ENCODE measurements around the gene NFATC2.
"Not testable (repeated sequence)": the region's sequence is repeated elsewhere in the genome, so short reads cannot be mapped to it uniquely, and the experiment has no call there.

Gene NFATC2

DNA sequence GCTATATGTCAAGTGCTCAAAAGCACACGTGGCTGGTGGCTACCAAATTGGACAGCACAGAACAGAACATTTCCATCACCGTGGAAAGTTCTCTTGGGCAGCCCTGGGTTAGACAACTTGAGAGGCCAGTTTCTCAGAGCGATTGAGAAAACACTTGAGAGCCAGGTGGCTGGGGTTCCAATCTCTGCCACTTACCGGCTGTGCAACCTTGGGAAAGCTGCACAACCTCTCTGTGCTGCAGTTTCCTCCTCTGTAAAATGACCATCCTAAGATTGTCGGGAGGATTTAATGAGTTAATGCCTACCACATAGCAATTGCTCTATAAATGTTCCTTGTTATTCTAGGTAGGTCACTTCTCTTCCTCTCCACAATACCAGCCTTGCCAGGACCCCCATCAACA is 25.1 kb upstream of the NFATC2 start:
- DNase-seq: no peak

DNA sequence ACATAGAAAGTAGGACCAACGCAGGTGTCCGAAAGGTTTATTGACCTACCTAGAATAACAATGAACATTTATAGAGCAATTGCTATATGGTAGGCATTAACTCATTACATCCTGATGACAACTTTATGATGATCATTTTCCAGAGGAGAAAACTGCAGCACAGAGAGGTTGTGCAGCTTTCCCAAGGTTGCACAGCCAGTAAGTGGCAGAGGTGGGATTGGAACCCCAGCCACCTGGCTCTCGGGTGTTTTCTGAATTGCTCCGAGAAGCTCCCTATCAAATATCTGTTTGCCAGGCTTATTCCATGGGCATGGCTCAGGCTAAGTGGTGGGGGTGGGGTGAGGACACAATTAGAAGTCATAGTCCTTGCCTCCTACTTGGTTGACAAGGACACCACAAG is 24.1 kb upstream of the NFATC2 start:
- DNase-seq: no peak

DNA sequence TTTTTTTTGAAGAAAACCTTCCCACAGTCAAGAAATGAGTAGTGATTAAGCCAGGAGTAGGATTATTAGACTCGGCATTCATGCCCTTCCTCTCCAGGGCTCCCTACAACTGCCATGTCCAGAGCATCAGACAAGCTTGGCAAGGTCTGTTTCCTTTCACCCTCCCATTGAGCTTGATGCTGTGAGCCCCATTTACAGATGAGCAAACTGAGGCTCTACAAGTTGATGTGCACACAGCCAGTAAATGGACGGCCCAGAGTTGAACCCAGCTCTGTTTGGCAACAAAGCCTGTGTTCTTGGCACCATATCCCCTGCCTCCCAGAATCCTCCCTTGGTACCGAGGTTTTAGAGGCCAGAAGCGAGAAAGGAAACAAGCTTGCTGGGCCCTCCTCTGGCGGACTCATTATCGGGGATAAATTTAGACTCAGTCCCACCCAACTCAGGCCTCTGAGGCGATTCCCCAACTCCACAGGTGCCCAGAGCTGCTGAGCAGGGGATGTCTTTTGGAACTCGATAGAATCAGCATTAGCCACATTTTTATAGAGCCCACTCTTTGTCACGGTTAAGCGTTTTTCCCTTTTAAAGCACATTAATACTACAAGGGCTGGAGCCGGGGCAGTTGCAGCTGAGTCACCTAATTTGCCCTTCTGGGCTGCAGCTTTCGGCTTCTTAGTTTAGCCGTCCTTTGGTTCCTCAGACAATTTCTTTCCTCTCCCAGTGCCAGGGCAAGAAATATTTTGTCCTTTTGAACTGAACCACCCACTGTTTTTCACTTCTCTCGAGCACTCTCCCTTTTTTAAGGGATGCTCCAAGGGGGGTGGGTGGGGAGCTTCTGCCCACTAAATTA is 23.0 kb upstream of the NFATC2 start:
- DNase-seq: no peak

DNA sequence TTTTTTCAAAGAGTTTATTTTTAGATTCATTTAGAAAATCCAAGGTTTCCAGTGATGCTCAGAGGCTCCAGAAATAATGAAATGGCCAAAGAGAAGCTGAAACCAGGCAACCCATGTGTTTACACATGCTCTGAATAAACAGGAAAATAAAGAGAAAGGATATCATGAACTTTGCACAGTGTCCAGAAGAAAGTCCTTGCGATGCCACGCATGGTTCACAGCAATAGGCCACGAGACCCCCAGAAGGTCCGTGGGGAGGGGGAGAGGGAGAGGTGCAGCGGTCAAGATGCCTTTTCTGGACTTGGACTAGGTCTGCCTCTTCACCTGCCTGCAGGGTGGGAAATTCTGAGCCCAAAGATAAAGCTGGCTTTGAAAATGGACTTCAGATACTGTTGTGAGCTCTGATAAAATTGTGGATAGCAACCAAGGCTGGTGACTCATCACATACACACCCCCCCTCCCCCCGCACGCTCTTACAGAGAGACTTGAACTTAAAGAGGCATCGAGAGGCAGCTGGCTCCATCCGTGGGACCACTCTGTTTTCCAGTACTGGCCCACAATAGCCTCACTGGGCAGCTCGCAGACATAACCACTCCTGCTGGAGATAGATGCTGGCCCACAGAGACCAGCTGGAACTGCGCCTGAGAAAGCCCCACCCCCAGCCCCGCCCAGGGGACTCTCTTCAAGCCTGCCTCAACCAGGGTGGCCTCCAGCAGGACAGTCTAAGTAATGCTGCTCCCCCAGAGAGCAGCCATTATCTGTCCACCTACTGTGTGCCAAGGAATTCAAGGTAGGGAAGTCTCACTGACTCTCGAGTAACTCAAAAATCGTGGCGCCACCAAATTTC is 21.2 kb upstream of the NFATC2 start:
- peak; percentile 35 to 40 for DNase-seq

DNA sequence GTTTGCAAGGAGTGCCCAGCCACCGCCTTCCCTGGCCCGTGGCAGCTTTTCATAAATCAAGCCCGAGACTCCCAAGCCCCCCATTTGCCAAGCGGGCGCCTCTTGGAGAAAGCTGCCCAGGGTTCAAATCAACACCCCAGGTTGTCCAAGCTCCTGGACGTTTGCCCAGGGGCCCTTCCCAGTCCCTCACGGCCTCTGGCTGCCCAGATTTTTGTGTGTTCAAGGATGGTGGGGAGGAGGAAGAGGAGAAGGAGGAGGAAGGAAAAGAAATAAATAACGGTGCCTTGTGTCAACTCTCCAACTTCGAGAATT is 20.6 kb upstream of the NFATC2 start:
- no peak for DNase-seq

DNA sequence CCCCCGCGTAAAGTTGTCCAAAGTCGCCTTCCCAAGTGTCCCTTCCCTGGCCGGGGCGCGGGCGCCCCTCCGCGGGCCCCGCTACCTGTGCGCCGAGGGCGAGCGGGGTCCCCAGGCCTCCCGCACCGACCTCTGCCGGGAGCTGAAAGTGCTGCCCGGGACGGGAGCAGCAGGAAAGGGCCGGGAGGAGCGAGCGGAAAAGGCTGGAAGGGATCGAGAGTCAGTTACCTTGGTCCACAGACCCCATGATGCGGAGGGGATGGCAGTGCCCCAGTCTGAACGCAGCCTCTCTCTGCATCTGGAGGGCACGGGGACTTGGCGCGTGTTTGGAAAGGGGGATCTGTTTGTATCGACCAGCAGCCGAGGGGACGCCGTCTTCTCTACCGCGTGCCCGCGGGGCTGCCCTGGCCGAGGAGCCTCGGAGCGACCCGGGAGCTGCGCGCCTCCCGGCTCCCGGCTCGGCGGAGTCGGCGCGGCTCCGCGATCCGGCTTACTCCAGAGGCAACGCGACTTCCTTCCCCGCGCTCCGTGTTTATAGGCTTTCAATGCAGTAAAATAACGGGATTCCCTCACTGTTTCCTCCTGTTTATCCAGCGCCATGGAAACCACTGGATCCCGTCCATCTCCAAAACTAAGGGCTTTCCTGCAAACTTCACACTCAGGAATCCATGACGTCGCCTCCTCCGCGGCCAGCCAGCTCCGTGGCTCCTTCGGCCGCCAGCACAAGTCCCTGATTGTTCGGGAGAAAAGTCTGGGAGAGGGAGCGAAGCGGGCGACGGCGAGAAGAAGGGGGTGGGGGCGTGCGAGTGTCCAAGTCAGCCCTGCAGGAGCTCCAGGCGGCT is 20.0 kb upstream of the NFATC2 start:
- DNase-seq: peak in 1 of 2 donors; percentile 29

DNA sequence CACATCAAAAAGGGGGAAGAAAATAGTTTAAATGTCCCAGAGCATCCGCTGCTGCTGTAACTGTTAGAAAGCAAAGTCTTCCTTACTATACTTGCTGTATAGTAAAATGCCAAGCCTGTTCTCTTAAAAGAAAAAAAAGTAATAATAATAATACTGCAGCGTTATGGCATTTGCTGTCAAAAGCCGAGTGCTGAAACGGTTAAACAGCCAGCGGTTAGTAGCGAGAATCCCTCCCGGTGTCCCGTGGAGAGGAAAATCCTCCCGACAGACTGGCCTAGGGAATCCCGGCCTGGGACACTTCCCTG is 19.5 kb upstream of the NFATC2 start:
- DNase-seq: no peak

DNA sequence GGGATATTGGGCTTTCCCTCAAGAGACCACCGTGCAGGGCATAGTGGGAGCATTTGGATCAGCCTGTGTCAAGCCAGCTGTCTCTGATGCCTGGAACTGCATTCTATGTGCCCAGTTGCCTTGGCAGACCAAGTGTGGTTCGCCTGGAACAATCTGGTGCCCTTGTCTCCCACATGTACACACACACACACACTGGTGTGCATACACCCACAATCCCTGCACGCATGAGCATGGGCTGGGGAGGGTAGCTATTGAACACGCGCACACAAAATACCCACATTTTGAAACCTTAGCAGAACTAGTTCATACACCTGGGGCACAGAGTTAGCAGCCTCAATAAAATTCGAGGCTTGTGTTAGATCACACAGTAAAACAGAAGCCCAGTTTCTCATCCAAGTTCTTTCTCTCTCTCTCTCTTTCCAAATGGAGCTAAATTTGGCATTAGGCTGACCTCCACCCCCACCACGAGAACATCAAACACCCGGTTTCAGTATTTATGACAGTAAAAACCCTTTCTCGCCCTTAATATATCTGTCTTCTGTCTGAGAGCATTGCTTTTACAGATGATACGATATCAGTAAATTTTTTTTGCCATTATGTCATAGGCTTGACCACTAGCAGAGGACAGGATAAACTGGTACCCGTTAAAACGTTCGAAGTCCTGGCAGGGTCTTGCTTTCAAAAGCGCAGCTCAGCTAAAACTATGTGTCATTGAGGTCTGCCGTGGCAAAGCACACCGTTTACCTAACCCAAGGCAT is 18.2 kb upstream of the NFATC2 start:
- no peak for DNase-seq

DNA sequence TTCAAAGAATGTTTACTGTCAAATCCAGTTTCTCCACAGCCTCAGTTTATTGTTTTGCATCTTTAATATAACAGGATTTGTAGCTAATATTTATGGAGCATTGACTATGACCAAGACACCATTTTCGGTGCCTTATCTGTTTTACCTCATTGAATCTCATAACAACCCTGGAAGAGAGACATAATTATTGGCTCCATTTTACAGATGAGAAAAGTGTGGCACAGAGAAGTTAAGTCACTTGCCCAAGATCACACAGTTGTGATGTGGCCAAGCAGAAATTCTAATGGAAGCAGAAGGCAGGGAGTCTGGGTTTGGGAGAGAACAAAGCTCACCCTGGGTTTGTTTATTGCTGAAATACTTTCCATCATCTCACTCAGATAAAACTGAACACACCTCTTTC is 17.5 kb upstream of the NFATC2 start:
- no peak for DNase-seq

DNA sequence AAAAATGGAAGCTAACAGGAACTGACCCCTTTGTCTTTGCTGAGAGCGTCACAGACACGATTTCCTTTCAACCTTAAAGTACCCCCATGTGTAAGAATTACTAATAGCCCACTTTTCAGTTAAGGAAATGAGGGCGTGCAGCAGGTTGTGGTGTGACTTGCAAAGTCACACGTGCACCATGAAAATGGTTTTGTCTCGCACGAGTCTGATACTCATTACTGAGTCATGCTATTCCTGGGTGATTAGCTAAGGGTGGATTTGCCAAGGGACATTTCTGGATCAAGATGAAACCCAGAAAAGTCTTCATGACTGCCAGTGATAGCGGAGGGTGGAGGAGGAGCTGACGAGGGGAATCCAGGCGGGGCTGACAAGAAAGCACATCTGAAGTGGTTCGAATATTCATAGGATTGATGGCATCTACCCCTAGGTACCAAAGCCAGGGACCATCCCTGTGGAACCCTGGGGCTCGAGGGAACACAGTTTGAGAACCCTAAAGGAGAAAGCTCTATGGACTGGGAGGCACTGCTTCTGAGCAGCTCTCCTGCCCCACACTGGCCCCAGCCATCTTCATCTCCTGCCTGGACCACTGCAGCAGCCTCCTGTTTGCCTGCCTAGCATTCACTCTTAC is 12.1 kb upstream of the NFATC2 start:
- no peak for DNase-seq

DNA sequence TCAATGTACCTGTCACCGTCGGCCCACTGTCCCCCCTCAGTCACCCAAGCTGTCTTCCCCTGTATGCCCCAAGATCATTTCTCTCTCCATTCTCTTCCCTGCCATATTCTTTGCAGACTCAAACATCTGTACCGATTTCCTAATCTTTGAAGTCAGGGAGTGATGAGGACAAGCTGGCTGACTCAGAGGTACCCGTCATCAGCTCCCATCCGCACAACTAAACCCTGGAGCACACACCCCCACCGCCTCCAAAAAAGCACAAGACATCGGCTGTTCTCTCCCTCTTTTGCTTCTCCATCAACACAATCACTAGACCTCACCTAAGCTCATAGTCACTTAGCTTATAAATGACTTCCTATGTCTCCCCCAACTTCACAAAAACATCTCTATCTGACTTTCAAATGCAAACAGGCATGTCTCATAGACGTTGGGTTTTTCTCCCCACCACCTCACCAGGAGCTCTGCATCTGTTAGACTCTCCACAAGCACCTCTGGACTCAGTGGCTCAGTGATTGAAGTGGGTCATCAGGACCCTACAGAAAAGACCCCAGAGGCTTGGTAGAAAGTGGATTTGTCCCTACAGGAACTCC is 11.5 kb upstream of the NFATC2 start:
- DNase-seq: no peak

DNA sequence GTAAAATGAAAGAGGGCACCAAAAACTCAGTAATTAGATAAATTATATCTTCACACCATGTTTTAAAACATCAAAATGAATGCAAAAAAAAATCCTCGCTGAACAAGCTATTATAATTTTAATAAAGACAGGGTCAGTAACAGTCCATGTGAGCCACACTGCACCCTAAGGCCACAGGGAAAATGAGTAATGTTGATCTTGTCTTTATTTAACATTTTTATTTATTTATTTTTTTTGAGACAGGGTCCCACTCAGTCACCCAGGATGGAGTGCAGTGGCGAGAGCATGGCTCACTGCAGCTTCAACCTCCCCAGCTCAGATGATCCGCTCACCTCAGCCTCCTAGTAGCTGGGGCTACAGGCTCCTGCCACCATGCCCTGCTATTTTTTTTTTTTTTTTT is 8.7 kb upstream of the NFATC2 start:
- no peak for DNase-seq

DNA sequence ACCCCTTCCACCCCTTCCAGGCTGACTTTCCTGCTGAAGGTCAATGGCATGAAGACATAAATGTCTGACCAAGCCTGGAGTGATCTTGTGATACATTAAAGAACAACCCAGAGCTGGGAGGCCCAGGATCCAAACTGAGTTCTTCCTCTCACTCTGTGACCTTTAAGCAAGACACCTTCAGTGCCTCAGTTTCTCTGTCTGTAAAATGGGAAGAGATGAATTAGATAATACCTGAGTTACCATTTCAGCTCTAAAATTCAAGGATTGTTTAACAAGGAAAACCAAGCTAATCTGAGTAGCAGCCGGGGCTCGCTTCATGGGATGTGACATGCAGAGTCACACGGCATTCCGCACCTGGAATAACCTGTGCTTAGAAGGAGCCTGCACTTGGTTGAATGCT is 7.0 kb upstream of the NFATC2 start:
- no peak for DNase-seq

DNA sequence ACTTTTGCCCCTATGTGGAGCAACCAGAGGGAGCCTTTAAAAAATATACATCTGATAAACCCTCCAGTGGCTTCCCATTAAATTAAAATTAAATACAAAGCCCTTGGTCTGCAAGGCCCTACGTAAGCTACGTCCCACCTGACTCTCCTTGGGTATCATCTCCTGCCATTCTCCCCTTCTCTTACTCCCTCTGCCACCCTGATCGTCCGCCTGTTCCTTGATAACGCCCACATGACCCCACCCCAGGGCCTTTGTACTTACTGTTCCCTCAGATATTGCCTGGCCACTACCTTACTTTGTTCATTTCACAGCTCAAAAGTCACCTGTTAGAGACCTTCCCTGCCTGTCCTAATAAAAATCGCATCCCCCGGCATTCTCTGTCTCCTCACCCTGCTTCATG is 5.4 kb upstream of the NFATC2 start:
- no peak for DNase-seq

DNA sequence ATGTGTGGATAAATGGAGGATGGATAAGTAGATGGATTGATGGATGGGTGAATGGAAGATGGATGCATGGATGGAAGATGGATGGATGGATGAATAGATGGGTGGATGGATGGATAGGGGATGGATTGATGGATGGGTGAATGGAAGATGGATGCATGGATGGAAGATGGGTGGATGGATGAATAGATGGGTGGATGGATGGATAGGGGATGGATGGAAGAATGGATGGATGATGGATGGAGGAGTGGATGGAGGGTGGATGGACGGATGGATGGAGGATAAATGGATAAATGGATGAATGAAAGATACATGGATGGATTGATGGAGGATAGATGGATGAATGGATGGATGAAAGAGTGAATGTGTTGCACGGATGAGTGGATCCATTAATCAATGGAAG is 3.0 kb upstream of the NFATC2 start:
- DNase-seq: no peak

DNA sequence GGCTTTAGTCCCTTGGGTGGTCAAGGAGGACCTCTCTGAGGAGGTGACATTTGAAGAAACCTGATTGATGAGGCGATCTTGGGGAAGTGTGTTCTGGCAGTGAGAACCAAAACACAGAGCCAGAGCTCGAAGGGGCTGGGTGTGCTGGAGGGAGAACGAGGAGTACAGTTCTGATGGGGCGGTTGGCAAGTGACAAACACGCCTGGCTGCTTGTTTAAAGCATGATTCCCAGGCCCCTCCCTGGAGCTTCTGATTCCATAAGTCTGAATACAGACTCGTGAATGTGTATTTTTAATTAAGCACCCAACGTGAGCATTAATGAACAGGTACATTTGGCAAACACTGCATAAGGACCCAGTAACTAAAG is 886 bp upstream of the NFATC2 start:
- no peak for DNase-seq

DNA sequence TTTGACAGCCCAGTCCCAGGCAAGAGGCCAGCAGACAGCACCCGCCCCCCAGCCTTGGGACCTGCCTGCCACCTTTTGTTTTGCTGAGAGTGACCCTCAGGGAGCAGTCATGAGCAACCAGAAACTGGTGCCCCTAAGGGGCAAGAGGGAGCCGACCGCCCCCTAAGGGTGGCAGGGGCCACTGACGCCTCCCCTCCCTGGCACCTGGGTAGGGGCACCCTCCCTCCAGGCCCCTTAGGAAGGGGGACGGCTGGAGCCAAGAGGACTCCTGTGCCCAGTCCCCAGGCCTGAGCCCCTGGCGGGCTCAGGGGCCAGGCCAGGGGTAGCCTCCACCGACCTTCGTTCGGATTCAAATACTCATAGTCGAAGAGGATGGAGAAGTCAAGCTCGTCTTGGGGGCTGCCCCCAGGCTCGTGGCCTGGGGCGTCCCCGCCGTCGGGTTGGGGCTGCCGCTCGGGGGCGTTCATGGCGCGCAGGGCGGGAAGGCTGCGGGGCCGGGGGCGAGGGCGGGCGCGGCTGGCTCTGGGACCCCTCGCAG is 417 bp downstream of the NFATC2 start:
- DNase-seq: peak; percentile 58 to 62

DNA sequence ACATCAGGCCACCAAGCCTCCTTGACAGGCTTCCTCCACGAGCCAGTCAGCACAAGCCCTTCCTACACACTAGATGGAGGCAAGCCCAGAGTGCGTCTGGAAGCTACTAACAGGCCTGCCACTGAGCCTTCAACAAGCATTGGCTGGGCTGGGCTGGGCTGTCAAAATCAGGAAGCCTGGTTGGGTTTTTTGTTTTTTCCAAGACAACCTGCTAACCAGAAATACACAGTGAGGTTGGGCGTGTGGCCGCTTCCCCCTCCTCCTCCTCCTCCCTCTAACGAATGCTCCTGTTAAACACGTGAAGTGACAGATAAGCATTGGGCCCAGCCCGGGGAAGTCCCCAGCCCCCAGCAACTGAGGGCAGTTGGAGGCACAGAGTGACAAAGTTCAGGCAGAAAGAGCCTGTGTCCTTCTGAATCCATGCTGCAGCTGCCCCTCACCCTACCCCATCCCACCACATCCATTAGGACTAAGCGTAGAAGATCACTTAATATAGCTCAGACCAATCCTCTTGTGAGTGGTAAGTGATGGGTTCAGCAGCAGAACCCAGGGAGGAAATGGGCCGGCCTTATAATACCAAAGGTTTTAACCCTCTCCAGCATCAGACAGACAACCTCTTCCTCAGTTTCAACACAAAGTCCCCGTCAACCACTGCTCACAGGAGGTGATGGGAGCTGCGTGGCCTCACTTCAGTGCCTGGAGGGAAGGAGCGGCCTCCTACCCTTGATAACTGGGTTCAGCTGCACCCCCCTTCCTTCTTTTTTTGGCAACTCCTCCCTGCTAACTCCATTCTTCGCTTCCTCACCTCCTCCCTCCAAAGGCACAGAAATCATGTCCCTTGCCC is 1.1 kb downstream of the NFATC2 start:
- DNase-seq: peak; percentile 82

DNA sequence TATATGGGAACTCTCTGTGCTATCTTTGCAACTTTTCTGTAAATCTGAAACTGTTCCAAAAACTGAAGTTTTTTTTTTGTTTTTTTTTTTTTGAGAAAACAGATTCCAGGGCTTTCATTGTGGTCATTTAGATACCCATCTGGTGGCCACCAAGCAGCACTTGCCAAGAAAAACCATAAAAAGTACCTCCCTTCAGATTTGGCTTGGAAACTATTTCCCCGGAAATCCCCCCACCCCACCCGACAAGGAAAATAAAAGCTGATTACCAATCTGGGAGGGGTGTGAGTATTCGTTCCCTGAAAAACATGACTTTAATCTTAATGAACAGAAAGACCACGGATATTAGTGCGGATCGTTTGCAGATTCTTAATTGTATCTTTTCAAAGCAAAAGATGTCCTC is 1.9 kb downstream of the NFATC2 start:
- no peak for DNase-seq

DNA sequence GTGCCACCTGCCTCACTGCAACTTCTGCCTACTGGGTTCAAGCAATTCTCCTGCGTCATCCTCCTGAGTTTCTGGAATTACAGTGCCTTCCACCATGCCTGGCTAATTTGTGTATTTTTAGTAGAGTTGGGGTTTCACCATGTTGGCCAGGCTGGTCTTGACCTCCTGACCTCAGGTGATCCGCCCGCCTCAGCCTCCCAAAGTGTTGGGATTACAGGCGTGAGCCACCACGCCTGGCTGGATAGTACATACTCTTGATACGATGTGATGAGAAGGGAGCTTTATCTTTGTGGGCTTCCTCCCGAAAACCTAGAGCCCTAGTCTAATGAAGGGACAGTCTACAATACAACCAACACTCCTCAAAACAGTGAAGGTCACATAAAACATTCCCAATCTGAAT is 2.4 kb downstream of the NFATC2 start:
- not testable (repeated sequence) for DNase-seq
